ENCODE data around the gene CRISPLD2. TPM values are rescaled to one million over a fixed set of nuclear protein-coding genes. Genes with fewer than 3 reads are reported as not detected.

The CRISPLD2 gene
- total RNA-seq, 2 donors from 2014 or later = 27.5 to 129 TPM

- 58 to 64% methylated on average over 6 to 15 of the region's 19 CpGs for WGBS, 2 donors
- no peaks in the 10 kb centered on the region for H3K27me3 ChIP-seq
- no peak overlapping the region for H3K4me3 ChIP-seq
- no peak overlapping the region for H3K27ac ChIP-seq
- DNase-seq = no peak
- no peaks in the 10 kb centered on the region for H3K36me3 ChIP-seq (replicated peaks in 1 of 2; ENCODE audit: insufficient read depth in 1 of 2, low read depth in 2 of 2)
- intact Hi-C loops (cut with DNase I) = no loop called here
- TF ChIP-seq POLR2A (IDR thresholded peaks at IDR 0.05) (no peak), CTCF (IDR thresholded peaks at IDR 0.05) (no peak)
- ATAC-seq = no peak
- H3K9me3 ChIP-seq = no peaks in the 10 kb centered on the region
- peaks cover 4% of the 10 kb centered on the region for H3K4me1 ChIP-seq
These were observed 18.7 kb downstream of the CRISPLD2 start for GRCh38 chr16:84838383-84838948.

GRCh38 chr16:84839054-84839453 lies 19.3 kb downstream of the CRISPLD2 start:
- 40% methylated on average over 7 of the region's 7 CpGs; no CpG with 5 or more reads in 1 of the 2 donors for WGBS, 2 donors
- peak overlapping the region in 1 of 4 donors; percentile 4 for H3K27ac ChIP-seq
- DNase-seq = peak in 1 of 4 donors; percentile 20
- no peak for ATAC-seq
- H3K36me3 ChIP-seq (replicated peaks in 1 of 2; ENCODE audit: insufficient read depth in 1 of 2, low read depth in 2 of 2) = no peaks in the 10 kb centered on the region
- H3K27me3 ChIP-seq = no peaks in the 10 kb centered on the region
- no peaks in the 10 kb centered on the region for H3K9me3 ChIP-seq
- no peak overlapping the region for H3K4me3 ChIP-seq
- H3K4me1 ChIP-seq = peaks cover 4% of the 10 kb centered on the region
- intact Hi-C loops (cut with DNase I) = no loop called here
- no peak for TF ChIP-seq POLR2A (IDR thresholded peaks at IDR 0.05)
- TF ChIP-seq CTCF (IDR thresholded peaks at IDR 0.05) = no peak

- no peak overlapping the region for H3K4me3 ChIP-seq
- TF ChIP-seq POLR2A (IDR thresholded peaks at IDR 0.05) (no peak), CTCF (IDR thresholded peaks at IDR 0.05) (no peak)
- peaks cover 4% of the 10 kb centered on the region for H3K4me1 ChIP-seq
- intact Hi-C loops (cut with DNase I) = no loop called here
- WGBS, 2 donors = 39 to 60% methylated on average over 7 of the region's 7 CpGs
- H3K9me3 ChIP-seq = no peaks in the 10 kb centered on the region
- no peak for ATAC-seq
- no peaks in the 10 kb centered on the region for H3K27me3 ChIP-seq
- no peak for DNase-seq
- no peaks in the 10 kb centered on the region for H3K36me3 ChIP-seq (replicated peaks in 1 of 2; ENCODE audit: insufficient read depth in 1 of 2, low read depth in 2 of 2)
- H3K27ac ChIP-seq = no peak overlapping the region
These were observed 20.2 kb downstream of the CRISPLD2 start for GRCh38 chr16:84839956-84840355.

GRCh38 chr16:84840687-84841627 lies 21.2 kb downstream of the CRISPLD2 start:
- no peaks in the 10 kb centered on the region for H3K9me3 ChIP-seq
- WGBS, 2 donors = 74 to 79% methylated on average over 22 of the region's 22 CpGs
- DNase-seq = no peak
- peak overlapping the region in 2 of 4 donors; percentile 67 to 68 for H3K27ac ChIP-seq
- no peaks in the 10 kb centered on the region for H3K27me3 ChIP-seq
- intact Hi-C loops (cut with DNase I) = no loop called here
- no peak for ATAC-seq
- H3K4me3 ChIP-seq = no peak overlapping the region
- no peaks in the 10 kb centered on the region for H3K36me3 ChIP-seq (replicated peaks in 1 of 2; ENCODE audit: insufficient read depth in 1 of 2, low read depth in 2 of 2)
- TF ChIP-seq POLR2A (IDR thresholded peaks at IDR 0.05) (no peak), CTCF (IDR thresholded peaks at IDR 0.05) (no peak)
- peaks cover 4% of the 10 kb centered on the region for H3K4me1 ChIP-seq

All from body of pancreas (tissue), 4 donors.